Spleen (tissue), 11 donors: ENCODE results near the gene UBXN1. TPM values are rescaled to one million over a fixed set of nuclear protein-coding genes. Genes with fewer than 3 reads are reported as not detected.

Experiments
- DNase-seq: peaks from one replicate; pipeline ENCODE4 v3.0.0-alpha.2; 2020
- H3K27ac ChIP-seq, 8 donors: fragments of 200-600 bp; sonication (generic) in 7 of 8; 1 replicate in 4 of 8; 2 replicates in 4 of 8; pipeline versions ENCODE4 v1.5.0 to v1.8.0; 2016 to 2021; ENCODE audit warnings: inconsistent platforms in 4 of 8, mild to moderate bottlenecking in 4 of 8, moderate library complexity in 1 of 8
- H3K27me3 ChIP-seq, 7 donors: fragments of 200-600 bp; sonication (generic) in 6 of 7; replicated peaks in 1 of 7; 1 replicate in 4 of 7; 2 replicates in 3 of 7; pipeline versions ENCODE4 v1.5.0 to v1.8.0; 2016 to 2021; ENCODE audit warnings: inconsistent platforms in 3 of 7, mild to moderate bottlenecking in 1 of 7
- H3K36me3 ChIP-seq, 6 donors: fragments of 200-600 bp; sonication (generic) in 5 of 6; 1 replicate in 4 of 6; 2 replicates in 2 of 6; pipeline versions ENCODE4 v1.5.0 to v1.8.0; 2016 to 2021; ENCODE audit warnings: inconsistent platforms in 2 of 6
- H3K4me1 ChIP-seq, 6 donors: fragments of 200-600 bp; sonication (generic) in 5 of 6; 1 replicate in 3 of 6; 2 replicates in 3 of 6; pipeline versions ENCODE4 v1.5.0 to v1.8.0; 2016 to 2021; ENCODE audit warnings: inconsistent platforms in 3 of 6
- H3K4me3 ChIP-seq, 8 donors: fragments of 200-600 bp; sonication (generic) in 7 of 8; 1 replicate in 4 of 8; 2 replicates in 4 of 8; pipeline versions ENCODE4 v1.5.0 to v1.8.0; 2016 to 2021; ENCODE audit warnings: inconsistent platforms in 4 of 8, mild to moderate bottlenecking in 4 of 8, moderate library complexity in 2 of 8
- H3K9me3 ChIP-seq, 8 donors: fragments of 200-600 bp; sonication (generic) in 7 of 8; 1 replicate in 4 of 8; 2 replicates in 4 of 8; pipeline versions ENCODE4 v1.5.0 to v1.8.0; 2016 to 2021; ENCODE audit warnings: inconsistent platforms in 4 of 8
- POLR2A ChIP-seq, 3 donors: fragments of 450-650 bp; IDR thresholded peaks; one replicate each; pipeline ENCODE4 v1.5.1; 2017; ENCODE audit warnings: antibody characterized with exemption in 3 of 3, mild to moderate bottlenecking in 1 of 3
- POLR2AphosphoS5 ChIP-seq, 3 donors: sonication (generic); formaldehyde crosslinking; IDR thresholded peaks; one replicate each; pipeline ENCODE4 v1.5.1; 2017; ENCODE audit warnings: antibody characterized with exemption in 3 of 3
- WGBS, 5 donors: extraction: QIAGEN DNeasy Blood & Tissue Kit in 3 of 5; methylation state at CpG; one replicate each; pipeline versions ENCODE4 v1.1.5 to v1.1.7; 2013 to 2018; 5-methylcytosine and 5-hydroxymethylcytosine counted together
- intact Hi-C: fragments of 100-400 bp; cut with DNase I; formaldehyde crosslinking; loops from one replicate; pipeline ENCODE4 v1.15.0; 2023; ENCODE audit warnings: low total_unique reads
- polyA plus RNA-seq, 3 donors: library from polyadenylated mRNA; stranded (reverse); fragments of 200-250 nt; gene quantifications; one replicate each; pipeline ENCODE4 v1.2.1, GENCODE V29; 2013
- total RNA-seq, 7 donors: library from RNA; depleted of rRNA in 3 of 7; stranded (reverse); fragments of >200 nt in 3 of 7; fragmentation: NEBNext Ultra II Directional in 4 of 7; extraction: Animal tissue kit (Norgen Biotek cat#: 25700) in 4 of 7; gene quantifications; one replicate each; pipeline versions ENCODE4 v1.1.0 to v1.2.1, GENCODE V29; 2016 to 2021
- TF ChIP-seq, protein P1 (sequence below), 11 experiments: fragments of 200-600 bp in 7 of 11; fragments of 450-650 bp in 4 of 11; sonication (generic) in 4 of 11; IDR thresholded peaks in 8 of 11; conservative IDR thresholded peaks in 3 of 11; 1 replicate in 7 of 11; 2 replicates in 4 of 11; pipeline versions ENCODE4 v1.4.0 to v1.8.0; 2016 to 2021; ENCODE audit warnings: antibody characterized with exemption in 11 of 11, inconsistent platforms in 4 of 11, mild to moderate bottlenecking in 1 of 11
- donor health status: healthy with polysubstance abuse.
- donor health status: DM: no; HTN: no; CAD: no; lungs with moderate emphysema.
- donor health status: DM: no; HTN: no; CAD: no.
- donor health status: Bipolar disorder and iron deficiency.
- donor health status: healthy.
- donor health status: DM: no; HTN: no; CAD: no.
- donor health status: DM: yes; HTN: yes; CAD: no.

The UBXN1 gene
- total and polyA plus RNA-seq, 10 donors = 93.8 to 209 (median 130) TPM

DNA sequence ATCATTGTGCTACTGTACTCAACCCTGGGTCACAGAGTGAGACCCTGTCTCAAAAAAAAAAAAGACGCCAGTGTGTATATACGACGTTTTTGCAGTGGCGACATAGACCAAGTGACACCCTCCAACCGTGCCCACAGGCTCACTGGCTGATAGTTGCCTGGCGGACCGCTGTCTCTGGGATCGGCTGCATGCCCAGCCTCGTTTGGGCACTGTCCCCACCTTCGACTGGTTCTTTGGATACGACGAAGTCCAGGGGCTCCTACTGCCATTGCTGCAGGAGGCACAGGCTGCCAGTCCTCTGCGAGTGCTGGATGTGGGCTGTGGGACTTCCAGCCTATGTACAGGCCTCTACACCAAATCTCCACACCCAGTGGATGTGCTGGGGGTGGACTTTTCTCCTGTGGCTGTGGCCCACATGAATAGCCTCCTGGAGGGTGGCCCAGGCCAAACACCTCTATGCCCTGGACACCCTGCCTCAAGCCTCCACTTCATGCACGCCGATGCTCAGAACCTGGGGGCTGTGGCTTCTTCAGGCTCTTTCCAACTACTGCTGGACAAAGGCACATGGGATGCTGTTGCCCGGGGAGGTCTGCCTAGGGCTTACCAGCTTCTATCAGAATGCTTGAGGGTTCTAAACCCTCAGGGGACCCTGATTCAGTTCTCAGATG lies 12.5 kb downstream of the UBXN1 start:
- H3K36me3 ChIP-seq = peaks cover 0 to 39% (median 19%) of the 10 kb centered on the region in 6 donors
- peak overlapping the region; percentile 87 to 96 (median 94) for H3K27ac ChIP-seq
- 45 to 72% (median 64%) methylated on average over 14 to 16 of the region's 16 CpGs for WGBS, 5 donors
- H3K9me3 ChIP-seq = no peaks in the 10 kb centered on the region
- H3K27me3 ChIP-seq = no peaks in the 10 kb centered on the region
- H3K4me1 ChIP-seq = peaks cover 29 to 83% (median 64%) of the 10 kb centered on the region in 6 donors
- intact Hi-C loops = no loop called here
- DNase-seq = peak; percentile 82
- H3K4me3 ChIP-seq = peak overlapping the region; percentile 73 to 91 (median 82)
- TF ChIP-seq POLR2AphosphoS5 (IDR thresholded peaks at IDR 0.05) (no peak), POLR2A (IDR thresholded peaks at IDR 0.05) (no peak)
- TF ChIP-seq, protein P1, sequence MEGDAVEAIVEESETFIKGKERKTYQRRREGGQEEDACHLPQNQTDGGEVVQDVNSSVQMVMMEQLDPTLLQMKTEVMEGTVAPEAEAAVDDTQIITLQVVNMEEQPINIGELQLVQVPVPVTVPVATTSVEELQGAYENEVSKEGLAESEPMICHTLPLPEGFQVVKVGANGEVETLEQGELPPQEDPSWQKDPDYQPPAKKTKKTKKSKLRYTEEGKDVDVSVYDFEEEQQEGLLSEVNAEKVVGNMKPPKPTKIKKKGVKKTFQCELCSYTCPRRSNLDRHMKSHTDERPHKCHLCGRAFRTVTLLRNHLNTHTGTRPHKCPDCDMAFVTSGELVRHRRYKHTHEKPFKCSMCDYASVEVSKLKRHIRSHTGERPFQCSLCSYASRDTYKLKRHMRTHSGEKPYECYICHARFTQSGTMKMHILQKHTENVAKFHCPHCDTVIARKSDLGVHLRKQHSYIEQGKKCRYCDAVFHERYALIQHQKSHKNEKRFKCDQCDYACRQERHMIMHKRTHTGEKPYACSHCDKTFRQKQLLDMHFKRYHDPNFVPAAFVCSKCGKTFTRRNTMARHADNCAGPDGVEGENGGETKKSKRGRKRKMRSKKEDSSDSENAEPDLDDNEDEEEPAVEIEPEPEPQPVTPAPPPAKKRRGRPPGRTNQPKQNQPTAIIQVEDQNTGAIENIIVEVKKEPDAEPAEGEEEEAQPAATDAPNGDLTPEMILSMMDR (IDR thresholded peaks at IDR 0.05 in 8 of 11, conservative IDR thresholded peaks at IDR 0.05 in 3 of 11) = no peak

DNA sequence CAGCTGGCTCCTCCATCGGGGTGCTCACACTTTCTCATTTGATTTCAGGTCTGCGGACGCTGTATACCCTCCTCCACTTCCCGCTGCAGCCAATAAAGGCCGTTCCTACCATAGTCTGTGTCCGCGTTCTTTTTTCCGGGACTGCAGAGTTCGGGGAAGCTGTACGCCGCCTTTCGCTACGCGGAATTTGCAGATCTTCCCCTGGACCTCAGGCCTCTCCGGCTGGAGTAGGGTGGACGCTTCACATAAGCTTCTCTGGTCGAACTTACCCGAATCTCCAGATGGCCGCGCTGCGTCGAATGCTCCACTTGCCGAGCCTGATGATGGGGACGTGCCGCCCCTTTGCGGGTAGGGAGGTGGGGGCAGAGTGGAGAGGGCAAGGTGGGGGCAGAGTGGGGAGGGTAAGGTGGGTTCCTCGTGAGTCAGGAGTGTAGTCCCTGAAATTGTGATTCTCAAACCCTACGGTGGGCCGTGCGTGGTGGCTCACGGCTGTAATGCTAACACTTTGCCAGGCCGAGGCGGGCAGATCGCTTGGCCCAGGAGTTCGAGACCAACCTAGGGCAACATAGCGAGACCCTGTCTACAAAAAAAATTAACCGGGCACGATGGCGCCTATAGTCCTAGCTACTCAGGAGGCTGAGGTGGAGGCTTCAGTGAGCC lies 13.1 kb downstream of the UBXN1 start:
- WGBS, 5 donors = 2 to 8% (median 5%) methylated on average over 29 to 39 of the region's 39 CpGs
- Histone ChIP-seq H3K36me3 (peaks cover 0 to 45% (median 19%) of the 10 kb centered on the region in 6 donors), H3K27ac (peak overlapping the region; percentile 87 to 96 (median 94)), H3K27me3 (no peaks in the 10 kb centered on the region), H3K9me3 (no peaks in the 10 kb centered on the region), H3K4me3 (peak overlapping the region; percentile 73 to 91 (median 82)), H3K4me1 (peaks cover 25 to 78% (median 60%) of the 10 kb centered on the region in 6 donors)
- intact Hi-C loops = no loop called here
- no peak for TF ChIP-seq POLR2AphosphoS5 (IDR thresholded peaks at IDR 0.05)
- TF ChIP-seq POLR2A (IDR thresholded peaks at IDR 0.05) = no peak
- TF ChIP-seq, protein P1 (IDR thresholded peaks at IDR 0.05 in 8 of 11, conservative IDR thresholded peaks at IDR 0.05 in 3 of 11) = no peak
- DNase-seq = peak; percentile 90

DNA sequence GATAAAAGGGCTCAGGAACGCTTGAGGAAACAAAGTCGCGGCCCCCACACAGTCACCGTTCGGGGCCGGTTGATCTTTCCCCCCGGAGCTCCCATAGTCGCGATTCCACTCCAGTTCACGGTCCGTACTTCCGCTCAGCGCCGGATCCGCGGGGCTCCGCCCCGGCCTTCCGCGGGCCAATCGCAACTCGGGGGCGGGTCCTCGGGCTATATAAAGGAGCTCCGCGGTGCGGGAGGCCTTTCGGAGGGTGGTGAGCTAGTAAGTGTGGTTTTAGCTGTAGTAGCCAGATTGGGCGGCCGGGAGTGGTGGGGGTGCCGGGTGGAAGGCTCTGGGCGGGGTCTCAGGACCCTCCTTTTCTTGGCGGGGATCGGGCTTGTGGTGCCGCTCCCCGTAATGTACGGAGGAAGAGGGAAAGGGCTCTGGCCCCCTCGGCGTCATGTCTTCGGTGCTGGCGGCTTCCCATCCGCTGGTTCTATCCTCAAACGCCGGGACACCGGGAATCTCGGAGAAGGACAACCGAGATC lies 13.7 kb downstream of the UBXN1 start, which contains the start of the genes C11orf98 and CSKMT:
Gene C11orf98 (minus strand): TSS at position 136 of the 524 bp plus-strand sequence. CDS start 41 bp downstream, at position 95.
Gene CSKMT (plus strand): TSS at position 238 of the 524 bp plus-strand sequence. CDS start 568 bp downstream, outside the sequence.
- DNase-seq = peak; percentile 98
- H3K27me3 ChIP-seq = no peaks in the 10 kb centered on the region
- H3K4me3 ChIP-seq = peak within 1 kb of the TSS; percentile 73 to 91 (median 82)
- H3K9me3 ChIP-seq = no peaks in the 10 kb centered on the region
- H3K36me3 ChIP-seq = peaks cover 0 to 47% (median 19%) of the 10 kb centered on the region in 6 donors
- TF ChIP-seq POLR2AphosphoS5 (IDR thresholded peaks at IDR 0.05) = peak; percentile 99 to 100 (median 100)
- TF ChIP-seq POLR2A (IDR thresholded peaks at IDR 0.05) = peak; percentile 70 to 95 (median 94)
- TF ChIP-seq, protein P1 (IDR thresholded peaks at IDR 0.05 in 8 of 11, conservative IDR thresholded peaks at IDR 0.05 in 3 of 11) = peak in 3 of 11 experiments; percentile 4 to 25 (median 9)
- H3K27ac ChIP-seq = peak within 1 kb of the TSS; percentile 87 to 96 (median 94)
- peaks cover 25 to 72% (median 54%) of the 10 kb centered on the region in 6 donors for H3K4me1 ChIP-seq
- WGBS, 5 donors = 0 to 1% (median 0%) methylated on average over 29 to 47 of the region's 47 CpGs
- intact Hi-C loops = no loop called here
